ENCODE data around the gene AKAP10.
"Not testable (repeated sequence)": the region's sequence is repeated elsewhere in the genome, so short reads cannot be mapped to it uniquely, and the experiment has no call there.

The AKAP10 gene, protein sequence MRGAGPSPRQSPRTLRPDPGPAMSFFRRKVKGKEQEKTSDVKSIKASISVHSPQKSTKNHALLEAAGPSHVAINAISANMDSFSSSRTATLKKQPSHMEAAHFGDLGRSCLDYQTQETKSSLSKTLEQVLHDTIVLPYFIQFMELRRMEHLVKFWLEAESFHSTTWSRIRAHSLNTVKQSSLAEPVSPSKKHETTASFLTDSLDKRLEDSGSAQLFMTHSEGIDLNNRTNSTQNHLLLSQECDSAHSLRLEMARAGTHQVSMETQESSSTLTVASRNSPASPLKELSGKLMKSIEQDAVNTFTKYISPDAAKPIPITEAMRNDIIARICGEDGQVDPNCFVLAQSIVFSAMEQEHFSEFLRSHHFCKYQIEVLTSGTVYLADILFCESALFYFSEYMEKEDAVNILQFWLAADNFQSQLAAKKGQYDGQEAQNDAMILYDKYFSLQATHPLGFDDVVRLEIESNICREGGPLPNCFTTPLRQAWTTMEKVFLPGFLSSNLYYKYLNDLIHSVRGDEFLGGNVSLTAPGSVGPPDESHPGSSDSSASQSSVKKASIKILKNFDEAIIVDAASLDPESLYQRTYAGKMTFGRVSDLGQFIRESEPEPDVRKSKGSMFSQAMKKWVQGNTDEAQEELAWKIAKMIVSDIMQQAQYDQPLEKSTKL

DNA sequence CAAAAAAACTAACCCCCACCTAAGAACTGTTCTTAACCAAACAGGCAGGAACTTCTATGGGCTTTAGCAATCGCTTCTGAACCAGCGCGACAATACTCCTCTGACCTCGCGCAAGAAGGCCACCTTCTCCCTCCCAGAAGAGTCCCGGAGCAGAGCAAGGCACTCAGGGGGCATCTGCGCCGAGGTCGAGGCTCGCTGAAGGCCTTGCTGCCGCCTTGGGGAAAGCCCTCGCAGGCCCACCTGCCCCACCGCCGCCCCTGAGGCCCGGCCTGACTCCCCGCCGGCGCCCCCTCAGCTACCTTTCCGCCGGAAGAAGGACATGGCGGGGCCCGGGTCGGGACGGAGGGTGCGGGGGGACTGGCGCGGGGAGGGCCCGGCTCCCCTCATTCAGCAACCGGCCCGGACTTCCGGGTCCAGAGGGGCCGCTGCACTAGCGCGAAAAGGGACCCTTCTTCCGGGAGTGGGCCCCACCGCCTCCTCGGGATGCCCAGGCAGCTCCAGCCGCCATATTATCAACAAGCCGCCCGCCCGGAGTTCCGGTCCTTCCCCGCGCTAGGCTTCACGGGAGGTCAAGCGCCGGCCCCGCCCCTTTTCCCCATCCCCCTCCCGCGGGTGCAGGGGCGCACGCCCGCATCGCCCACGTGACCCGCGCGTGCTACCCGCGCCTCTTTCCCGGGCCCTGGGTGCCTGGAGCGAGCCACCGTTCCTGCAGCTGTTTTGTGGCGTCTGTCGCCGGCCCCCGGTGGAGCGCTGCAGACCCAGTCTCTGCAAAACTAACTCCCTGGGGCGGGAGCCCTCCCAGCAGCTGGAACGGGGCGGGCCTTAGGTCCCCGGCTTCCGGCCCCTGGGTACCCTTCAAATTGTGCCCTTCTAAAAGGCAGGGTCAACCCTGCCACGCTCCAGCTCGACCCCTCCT lies at the start of gene AKAP10:
TSS of gene AKAP10 (minus strand) at position 536 of the 916 bp plus-strand sequence. CDS start at position 387, 149 bp downstream.
- DNase-seq, result no peak

- no peak for DNase-seq
Measured at GRCh38 chr17:20026960-20027359, 49.3 kb upstream of the AKAP10 start.

DNA sequence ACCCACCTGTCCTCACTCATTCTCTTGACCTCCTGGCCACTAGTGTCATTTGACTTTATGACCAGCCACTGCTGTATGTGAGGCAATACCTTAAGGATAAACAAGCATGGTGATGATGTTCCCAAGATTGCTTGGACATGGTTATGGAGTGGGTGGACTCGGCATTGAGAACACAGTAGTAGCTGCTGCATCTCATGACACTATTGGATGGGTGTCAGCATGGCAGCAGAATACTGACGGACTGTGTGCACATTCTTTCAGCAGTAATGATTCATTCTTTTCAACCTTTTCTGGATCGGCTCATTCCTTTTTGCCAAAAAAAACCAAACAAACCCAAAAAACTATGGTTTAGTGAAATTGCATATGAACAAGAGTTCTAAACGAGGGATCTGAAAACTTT lies 45.1 kb upstream of the AKAP10 start:
- no peak for DNase-seq

- not testable (repeated sequence) for DNase-seq
Measured at GRCh38 chr17:20016475-20016992, 38.9 kb upstream of the AKAP10 start.

DNA sequence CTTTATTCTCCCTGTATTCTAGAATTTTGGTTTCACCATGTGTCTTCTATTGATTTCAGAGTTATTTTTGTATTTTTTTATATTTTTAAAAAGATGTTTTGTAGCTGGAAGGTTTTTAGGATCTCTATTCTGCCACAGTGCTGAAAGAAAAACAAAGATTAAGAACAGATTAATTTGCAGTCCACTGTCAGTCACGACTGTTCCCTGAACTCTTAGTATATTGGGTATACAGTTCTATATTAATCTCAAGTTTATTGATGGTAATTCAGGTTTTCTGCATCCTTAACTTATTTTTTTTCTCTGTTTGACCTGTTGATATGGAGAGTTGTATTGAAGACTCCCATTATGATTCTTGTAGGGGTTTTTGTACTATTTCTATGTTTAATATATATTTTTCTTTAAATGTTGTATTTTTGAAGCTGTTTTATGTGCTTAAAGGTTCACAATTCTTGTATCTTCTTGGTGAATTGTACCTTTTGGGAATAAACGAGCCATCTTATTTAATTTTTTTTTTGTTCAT lies 34.4 kb upstream of the AKAP10 start:
- DNase-seq, result no peak

DNA sequence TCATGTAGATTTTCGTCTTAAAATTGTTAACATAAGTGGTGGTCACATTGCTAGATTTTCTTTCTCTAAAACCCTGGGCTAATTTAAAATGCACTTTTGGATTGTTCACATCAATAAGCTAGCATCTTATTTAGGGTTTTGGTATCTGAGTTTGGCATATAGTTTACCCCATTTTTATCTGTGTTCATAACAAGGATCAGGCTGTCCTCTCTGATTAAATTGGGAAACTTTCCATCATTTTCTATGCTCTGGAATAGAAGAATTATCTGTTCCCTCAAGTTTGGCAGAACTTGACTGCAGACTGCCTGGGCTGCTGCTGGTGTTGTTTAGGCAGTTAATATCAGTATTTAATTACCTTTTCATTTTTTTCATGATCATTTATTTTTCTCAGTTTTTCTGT lies 33.3 kb upstream of the AKAP10 start:
- DNase-seq, result no peak

DNA sequence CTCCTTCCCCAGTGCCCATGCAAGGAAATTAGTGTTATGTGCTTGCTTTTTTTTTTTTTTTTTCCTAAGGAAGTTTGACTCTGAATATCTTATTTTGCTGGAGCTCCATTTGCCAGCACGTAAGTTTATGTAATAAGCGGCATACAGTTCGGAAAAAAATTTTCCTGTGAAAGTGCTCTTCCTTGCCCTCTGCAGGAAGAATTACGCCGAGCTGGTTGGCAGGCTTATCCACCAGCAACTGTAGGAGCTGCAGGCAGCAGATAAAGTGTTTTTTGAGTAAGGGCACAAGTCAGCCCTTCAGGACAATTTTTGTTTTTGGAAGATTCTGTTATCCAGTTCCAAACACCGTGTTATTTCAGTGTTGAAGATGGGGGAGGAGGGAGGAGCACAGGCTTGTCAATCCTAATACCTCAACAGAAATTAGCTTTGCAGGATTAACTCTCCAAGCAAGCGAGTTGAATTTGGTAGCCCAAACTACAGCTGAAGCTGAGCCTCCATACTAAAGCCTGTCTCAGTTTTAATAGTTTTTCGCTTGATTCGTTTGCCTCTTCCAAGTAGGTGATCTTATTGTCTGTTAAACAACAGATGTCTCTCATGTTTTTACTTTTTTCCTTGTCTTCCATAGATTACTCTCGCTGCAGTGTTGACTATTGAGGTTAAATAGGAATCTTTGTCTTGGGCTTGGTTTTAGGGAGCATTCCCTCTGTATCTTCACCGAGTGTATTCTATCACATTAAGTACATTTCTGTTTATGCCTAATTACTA lies 32.7 kb upstream of the AKAP10 start:
- DNase-seq, result no peak

DNA sequence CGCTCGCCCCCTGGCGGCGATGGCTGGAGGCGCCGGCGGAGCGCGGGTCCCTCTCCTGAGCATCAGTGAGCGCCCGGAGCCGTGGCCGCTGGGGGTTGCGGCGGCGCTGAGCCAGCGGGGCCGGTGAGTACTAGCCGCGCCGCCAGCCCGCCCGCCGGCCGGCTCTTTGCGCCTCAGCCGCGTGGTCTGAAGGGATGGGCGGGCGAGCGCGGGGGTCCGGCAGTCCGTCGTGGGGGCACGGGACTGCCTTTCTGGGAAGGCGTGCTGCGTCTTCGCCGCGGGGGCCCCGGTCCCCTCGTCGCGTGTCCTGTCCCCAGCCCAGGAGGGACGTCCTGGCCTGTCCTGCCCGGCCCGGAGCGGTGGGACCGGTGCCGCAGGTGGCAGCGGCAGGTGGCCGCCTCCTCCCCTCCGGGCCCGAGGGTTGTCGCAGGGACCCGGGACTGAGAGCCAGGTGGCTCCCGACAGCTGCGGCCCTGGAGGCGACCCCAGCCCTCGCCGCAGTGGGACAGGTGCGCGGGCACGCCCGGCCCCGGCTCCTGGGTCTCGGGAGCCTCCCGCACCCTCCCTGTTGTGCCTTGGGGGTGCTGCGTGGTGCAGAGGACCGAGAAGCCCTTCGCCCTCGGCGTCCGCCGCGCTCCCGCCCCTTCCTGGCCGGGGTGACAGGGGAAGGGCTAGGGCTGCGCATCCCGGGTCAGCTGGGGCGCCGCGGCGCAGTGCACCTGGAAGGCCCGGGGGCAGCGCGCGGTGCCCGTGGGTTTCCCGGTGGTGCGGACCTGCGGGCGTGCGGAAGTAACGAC lies 31.9 kb upstream of the AKAP10 start, which contains the start of gene SPECC1:
TSS of gene SPECC1 (plus strand) at position 58 of the 797 bp plus-strand sequence. CDS start 87,293 bp downstream, outside the sequence.
- no peak for DNase-seq

- no peak for DNase-seq
Measured at GRCh38 chr17:20009052-20009301, 31.3 kb upstream of the AKAP10 start.

- DNase-seq, result no peak
Measured at GRCh38 chr17:20008242-20009051, 30.8 kb upstream of the AKAP10 start.

- DNase-seq, result no peak
Measured at GRCh38 chr17:19996502-19996901, 18.9 kb upstream of the AKAP10 start.

DNA sequence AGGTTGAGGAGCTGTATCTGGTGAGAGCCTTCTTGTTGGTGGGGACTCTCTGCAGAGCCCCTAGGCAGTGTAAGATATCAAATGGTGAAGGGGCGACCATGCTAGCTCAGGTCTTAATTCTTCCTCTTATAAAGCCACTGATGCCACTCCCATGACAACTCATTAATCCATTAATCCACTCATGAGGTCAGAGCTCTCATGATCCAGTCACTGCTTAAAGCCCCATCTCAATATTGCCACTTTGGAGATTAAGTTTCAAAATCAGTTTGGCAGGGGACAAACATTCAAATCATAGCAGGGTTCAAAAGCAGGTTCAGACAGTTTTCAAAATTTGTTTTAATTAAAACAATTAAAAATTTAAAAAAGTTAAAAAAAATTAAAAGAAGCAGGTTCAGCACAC lies 18.5 kb upstream of the AKAP10 start:
- DNase-seq, result no peak

GRCh38 chr17:19992803-19993713 lies 15.4 kb upstream of the AKAP10 start:
- no peak for DNase-seq

DNA sequence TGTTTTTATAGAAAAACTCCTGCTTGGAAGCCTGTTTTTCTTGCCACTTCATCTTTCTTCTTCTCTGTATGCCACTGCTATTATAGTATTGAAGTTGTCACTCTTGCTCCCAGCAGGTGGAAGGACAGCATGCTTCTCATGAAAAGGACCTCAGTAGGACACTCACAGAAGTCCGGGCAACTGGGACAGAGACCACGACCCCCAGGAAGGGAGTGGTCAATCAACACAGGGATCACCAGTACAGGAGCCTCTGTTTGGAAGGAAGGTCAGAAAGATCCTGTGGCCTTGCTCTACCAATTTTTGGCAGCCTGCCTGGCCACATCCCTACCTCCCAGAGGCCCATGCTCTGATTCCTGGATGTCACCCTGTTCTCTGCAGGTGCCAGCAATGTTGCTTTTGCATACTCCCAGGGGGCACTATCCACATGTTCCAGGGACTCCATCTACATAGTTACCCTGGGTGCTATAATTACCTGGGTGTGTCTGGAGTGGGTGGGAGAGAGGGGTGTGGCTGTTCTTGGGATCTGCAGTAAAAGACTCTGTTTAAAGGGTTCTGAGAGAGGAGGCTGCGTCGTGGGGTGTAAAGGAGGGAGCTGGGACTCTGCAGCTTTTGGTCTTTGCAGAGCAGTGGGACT lies 13.7 kb upstream of the AKAP10 start:
- DNase-seq, result no peak

GRCh38 chr17:19987897-19988296 lies 10.3 kb upstream of the AKAP10 start:
- no peak for DNase-seq

GRCh38 chr17:19986941-19987861 lies 9.6 kb upstream of the AKAP10 start:
- DNase-seq, result no peak

- no peak for DNase-seq
Measured at GRCh38 chr17:19979917-19980770, 2.5 kb upstream of the AKAP10 start.
